ENCODE measurements around the gene TMEM62.

DNA sequence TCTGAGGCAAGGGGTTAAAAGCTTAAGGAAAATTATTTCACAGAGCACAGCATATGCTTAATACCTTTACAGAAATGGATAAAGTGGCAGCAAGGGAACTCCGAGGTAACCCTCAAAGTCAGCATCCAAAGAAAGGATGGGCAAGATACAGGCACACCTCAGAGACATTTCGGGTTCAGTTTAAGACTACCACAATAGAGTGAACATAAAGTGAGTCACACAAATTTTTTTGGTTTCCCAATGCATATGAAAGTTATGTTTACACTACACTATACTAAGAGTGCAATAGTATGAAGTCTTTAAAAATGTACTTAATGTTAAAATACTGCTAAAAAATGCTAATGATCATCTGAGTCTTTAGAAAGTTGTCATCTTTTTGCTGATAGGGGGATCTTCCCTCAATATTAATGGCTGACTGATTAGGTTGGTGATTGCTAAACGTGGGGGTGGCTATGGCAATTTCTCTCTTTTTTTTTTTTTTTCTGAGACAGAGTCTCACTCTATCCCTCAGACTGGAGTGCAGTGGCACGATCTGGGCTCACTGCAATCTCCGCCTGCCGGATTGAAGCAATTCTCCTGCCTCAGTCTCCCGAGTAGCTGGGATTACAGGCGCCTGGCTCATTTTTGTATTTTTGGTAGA is 37.6 kb upstream of the TMEM62 start:
- TF ChIP-seq, protein P1, sequence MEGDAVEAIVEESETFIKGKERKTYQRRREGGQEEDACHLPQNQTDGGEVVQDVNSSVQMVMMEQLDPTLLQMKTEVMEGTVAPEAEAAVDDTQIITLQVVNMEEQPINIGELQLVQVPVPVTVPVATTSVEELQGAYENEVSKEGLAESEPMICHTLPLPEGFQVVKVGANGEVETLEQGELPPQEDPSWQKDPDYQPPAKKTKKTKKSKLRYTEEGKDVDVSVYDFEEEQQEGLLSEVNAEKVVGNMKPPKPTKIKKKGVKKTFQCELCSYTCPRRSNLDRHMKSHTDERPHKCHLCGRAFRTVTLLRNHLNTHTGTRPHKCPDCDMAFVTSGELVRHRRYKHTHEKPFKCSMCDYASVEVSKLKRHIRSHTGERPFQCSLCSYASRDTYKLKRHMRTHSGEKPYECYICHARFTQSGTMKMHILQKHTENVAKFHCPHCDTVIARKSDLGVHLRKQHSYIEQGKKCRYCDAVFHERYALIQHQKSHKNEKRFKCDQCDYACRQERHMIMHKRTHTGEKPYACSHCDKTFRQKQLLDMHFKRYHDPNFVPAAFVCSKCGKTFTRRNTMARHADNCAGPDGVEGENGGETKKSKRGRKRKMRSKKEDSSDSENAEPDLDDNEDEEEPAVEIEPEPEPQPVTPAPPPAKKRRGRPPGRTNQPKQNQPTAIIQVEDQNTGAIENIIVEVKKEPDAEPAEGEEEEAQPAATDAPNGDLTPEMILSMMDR (conservative IDR thresholded peaks at IDR 0.05 in 1 of 2, IDR thresholded peaks at IDR 0.05 in 1 of 2; ENCODE audit: extremely low read depth in 1 of 2, insufficient read depth in 1 of 2, low read depth in 1 of 2, low read length in 2 of 2), result no peak
- no peak for TF ChIP-seq EZH2 (IDR thresholded peaks at IDR 0.05; ENCODE audit: borderline replicate concordance, low read length)
